GM18870 (cell line): Measurements from ENCODE around the gene ALOX12B.
A peak's percentile ranks its signal among the peaks of the same experiment; 100 is the strongest.
"Not testable (repeated sequence)": the region's sequence is repeated elsewhere in the genome, so short reads cannot be mapped to it uniquely, and the experiment has no call there.

ENCODE experiments used
- ATAC-seq: cut with Tn5 transposase; IDR thresholded peaks from one replicate; pipeline ENCODE4 v1.9.1; 2021; ENCODE audit warnings: moderate library complexity; ENCODE audit not compliant: unreplicated experiment

ALOX12B gene

DNA sequence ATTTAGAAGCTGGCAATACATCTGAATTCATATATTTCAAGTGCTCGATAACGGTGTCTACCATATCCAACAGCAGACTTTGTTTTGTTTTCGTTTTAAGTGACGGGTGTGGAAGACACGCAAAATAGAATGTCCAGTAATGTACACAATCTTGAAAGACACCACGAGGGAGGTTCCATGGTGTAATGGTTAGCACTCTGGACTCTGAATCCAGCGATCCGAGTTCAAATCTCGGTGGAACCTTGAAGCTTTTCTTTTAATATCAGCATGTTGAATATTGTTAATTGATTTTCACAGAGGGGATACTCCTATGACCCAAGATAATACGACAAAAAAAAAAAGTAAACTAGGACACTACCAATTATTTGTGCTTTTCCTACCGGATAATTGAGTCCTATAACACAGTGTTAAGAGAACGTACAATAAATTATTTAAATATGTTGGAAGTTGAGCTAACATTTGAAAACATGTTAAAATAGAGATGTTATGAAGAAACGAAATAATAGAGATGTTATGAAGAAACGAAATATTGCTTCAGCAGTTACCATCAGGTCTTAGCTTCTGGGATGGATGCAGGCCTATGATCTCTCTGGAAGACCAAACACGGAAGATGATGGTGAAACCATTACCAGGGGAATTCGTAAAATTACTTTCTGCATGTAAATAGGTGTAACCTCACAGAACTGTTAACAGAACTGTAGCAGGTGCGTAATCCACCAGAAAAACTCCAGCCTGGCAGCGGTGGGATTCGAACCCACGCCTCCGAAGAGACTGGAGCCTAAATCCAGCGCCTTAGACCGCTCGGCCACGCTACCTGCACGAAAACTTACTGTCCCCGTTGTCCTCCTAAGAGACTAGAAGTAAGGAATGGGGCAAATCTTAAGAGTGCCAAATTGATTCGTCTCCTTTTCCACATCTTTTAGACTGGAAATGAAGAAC, 32.3 kb upstream of the ALOX12B start:
- peak; percentile 52 for ATAC-seq

DNA sequence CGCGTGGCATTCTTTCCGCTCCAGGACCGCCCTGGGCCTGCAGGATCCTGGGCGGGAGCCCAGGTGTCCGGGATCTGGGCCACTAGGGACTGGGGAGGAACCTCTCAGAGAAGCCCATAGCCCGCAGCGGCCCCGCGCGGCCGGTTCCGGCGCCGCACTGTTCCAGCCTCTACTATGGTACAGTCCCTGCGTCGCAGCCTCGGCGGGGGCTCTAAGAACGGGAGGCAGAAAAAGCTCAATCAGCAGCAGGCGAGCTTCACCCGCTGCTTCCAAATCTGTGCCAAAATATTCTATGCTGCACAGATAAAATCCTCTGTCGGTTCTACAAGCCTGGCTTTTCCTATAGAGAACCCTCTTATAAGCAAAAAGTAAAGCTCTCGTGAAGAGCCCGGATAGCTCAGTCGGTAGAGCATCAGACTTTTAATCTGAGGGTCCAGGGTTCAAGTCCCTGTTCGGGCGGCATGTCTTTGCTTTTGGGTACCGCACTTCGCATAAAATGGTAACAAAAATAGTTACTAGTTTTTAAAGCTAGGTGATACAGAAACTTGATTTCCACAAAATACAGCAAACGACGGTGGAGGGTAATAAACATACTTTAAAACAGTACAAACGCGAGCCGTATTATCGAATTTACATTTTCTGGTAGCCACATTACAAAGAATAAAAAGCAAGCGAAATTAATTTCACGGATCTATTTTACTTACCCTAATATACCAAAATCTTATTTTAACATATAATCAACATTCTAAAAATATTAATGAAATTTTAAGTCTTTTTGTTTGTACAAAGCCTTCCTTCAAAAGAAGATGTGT, 31.5 kb upstream of the ALOX12B start:
- ATAC-seq = no peak

DNA sequence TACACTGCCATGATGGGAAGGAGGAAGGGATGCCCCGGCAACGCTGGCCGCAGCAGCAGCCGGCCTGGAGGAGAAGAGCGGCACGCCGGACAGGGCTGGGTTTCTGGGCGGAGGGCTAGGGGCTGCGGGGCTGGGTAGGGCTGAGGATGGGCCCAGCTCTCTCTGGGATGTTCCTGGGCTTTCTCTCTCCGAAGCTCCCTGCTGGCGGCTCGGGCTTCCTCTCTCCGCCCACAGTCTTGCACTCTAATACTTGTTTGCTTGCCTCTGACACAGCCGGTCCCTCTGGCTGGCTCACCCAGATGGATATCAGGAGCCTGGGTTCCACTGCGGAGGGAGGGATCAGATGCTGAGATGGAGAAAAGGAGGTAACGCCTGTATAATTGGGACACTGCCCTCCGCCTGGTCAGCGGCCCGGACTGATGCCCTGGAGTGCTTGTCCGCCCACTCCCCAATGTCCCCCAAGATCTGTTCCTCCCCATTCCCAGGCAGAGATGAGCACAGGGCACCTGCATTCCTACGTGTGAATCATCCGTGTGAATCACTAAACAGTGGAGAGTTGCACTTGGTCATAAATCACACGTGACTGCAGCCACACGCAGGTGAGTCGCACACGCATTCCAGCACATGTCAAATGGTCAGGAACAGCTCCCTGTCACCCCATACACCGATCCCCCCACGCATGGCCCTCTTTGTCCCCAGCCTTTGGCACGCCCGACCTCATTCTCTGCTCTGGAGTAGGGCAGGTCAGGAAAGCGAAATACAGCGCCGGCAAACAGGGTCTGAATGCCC, 30.7 kb upstream of the ALOX12B start, which contains the start of gene ALOXE3:
Gene ALOXE3 (minus strand): TSS at position 535 of the 789 bp plus-strand sequence. CDS start 524 bp downstream, at position 11.
- ATAC-seq = no peak

DNA sequence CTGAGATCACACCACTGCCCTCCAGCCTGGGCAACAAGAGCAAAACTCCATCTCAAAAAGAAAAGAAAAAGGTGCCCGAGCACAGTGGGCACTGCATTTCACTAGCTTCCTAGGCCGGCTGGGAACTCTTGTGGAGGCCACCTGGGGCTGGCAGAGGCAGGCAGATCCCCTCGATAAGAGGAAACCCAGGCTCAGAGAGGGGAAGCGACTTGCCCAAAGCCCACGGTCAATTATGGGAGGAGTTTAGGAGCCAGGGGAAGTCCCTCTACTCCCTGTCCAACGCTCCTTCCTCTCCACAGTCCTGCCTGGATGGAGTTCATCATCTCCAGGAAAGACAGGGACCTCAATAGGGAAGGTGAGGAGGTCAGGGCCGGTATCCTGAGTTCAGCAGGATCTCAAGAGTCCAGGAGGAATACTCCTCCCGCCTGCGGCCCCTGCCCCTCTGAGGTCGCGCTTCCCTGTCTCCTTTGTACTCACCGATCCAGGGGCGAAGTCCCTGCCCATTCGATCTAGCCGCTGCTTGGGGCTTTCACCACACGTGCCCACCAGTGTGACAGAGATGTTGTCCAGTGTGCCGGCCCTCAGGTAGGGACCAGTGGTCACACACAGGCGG, 30.0 kb upstream of the ALOX12B start:
- no peak for ATAC-seq

DNA sequence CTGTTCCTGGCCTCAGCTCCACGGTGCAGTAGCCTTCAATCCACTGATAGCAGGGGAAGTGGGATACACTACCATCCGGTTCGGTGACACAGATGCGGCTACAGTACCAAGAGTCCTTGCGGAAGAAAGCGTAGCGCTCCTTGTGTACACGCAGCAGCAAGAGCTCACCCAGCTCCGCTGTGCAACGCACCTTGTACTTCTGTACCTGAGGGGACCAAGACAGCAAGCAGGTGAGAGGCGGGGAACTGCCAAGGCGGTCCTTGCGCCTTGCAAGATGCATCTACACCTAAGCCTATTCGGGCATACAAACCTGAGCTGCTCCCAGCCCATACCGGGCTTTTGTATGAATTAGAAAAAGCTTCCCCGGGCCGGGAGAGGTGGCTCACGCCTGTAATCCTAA, 29.3 kb upstream of the ALOX12B start:
- ATAC-seq = no peak

DNA sequence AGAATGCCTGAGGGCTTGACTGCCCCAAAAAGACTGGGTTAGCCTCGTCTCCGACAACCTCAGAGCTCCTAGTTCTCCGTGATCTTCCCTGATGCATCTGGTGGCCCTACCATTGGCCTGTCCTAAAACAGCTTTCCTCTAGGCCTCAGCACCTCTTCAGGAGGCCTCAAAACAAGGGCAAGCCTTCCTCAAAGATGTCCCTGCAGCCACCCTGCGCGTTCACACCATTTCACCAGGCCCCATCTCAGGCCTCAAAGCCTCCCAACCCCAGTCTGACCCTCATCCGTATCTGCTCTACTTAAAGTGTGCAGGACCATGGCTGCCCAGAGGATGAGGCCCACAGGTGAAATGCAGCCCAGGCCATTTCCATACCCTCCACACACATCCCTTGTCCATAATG, 23.4 kb upstream of the ALOX12B start:
- no peak for ATAC-seq

DNA sequence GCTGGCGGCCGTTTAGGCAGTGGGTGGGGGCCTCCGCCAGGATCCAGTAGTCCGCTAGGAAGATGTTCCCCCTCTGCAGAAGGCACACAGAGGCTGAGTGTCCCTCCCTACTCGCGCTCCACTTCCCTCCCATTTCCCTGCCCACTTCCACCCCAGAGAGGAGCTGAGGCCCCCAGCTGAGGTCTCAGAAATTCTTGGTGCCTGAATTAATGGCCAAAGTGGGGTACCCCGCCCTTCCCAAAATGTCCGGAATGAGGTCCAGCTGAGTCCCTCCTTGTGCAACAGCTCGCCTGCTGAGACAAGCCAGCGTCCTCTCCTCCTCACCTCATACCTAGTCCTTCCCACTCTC, 22.9 kb upstream of the ALOX12B start:
- no peak for ATAC-seq

DNA sequence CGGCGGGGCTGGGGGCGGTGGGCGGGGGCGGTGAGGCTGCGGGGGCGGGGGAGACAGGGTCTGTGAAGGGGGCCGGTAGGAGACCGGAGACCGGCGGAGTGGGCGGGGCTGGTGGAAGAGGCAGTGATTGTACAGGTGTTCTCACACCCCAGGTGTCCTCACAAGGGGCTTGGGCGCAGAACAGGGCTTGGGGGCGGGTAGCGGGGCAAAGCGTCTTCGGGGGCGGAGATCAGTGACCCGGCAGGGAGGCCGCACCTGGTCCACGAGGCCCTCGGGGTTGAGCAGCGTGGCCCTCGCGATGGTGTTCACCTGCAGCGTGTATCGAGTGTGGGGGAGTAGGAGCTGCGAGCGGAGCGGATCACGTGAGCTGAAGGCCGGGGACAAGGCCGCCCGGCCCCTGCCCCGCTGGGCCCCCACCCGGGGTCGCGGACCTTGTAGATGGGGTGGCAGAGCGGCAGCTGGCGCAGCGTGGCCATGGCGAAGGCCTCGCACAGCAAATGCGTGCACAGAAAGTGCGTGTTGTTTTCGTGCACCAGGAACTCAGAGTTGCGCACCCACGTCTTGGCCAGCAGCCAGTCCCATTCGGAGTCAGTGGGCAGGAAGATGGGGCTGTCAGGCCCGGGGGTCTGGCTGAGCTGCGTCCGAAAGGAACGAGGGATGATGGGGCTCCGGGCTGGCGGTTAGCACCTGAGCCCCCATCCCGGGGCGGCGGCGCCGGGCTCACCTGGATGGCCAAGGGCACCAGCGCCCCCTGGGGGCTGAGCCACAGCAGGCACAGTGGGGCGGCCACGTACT, 22.3 kb upstream of the ALOX12B start:
- ATAC-seq = no peak

DNA sequence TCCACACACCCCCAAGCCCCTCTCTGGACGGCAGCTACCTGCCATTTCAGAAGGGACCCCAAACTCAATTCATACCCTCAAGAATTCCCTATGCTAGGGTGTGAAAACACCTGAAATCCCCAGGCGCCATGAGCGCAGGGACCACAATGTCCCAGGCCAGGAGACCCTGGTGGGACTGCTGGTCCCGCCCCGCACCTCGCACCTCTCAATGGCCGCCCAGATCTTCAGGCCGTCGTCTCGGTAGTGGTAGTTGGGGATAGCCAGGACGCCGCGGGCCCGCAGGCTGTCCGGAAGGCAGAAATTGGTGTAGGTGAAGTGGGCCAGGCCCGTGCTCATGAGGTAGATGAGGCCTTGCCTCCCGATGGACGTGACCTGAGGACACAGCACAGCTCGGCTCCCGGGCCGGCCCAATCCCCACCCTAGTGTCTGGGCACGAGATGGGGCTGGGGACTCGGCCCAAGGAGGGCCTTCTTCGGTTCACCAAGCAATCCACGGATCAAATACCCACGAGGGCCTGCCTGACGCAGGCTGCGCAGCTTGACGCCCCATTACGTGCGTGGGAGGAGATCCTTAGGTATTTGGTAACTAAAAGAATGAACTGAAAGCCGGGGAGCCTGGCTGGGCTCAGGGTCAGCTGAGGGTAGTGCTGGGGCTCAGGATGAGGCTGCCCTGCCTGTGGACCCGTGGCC, 21.6 kb upstream of the ALOX12B start:
- ATAC-seq = no peak

DNA sequence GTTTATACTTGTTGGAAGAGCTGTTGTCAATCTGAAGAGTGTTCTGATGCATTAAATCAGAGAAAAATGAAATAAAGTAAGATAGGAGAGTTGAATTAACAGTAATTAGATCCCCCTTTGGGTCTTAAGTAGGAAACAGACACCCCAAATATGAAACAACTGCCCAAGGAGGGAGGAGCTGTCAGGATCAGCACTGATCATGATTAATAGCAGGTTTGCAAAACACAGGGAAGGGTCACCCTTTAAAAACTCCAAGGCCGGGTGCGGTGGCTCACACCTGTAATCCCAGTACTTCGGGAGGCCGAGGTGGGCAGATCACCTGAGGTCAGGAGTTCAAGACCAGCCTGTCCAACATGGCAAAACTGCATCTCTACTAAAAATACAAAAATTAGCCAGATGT, 19.5 kb upstream of the ALOX12B start:
- not testable (repeated sequence) for ATAC-seq

DNA sequence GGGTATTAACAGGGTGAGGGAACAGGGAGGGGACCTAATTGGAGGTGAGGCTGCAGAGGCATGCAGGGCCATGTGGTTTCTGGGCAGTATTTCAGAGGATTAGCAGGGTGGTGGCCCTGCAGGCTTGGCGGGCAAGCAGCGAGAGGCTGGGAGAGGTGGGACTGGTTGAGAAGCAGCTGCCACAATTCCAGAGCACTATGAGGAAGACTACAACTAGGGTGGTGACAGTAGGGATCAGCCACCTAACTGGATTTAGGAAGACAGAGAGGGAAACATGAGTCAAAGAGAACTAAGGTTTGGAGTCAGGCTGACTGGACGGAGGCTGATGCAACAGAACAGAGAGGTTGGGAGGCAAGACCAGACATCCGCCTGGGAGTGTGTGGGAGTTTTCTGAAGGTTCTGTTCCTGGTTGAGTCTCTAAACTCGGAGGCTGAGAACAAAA, 18.5 kb upstream of the ALOX12B start:
- no peak for ATAC-seq

DNA sequence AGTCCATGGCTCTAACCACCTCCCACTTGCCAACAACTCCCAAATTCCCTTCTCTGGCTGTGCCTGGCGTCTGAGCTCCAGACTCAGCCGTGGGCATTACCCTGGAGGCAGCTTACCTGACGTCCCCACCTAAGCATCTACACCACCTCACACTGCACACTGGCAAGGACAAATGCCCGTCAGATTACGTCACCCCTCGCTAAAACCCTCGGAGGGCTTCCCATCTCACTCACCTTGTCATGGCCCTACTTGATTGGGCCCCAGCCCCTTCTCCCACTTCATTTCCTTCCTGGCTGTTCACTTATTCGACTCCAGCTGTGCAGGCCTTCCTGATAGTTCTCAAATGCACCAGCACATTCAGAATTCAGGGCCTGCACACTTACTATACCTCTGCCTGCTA, 17.4 kb upstream of the ALOX12B start:
- no peak for ATAC-seq

DNA sequence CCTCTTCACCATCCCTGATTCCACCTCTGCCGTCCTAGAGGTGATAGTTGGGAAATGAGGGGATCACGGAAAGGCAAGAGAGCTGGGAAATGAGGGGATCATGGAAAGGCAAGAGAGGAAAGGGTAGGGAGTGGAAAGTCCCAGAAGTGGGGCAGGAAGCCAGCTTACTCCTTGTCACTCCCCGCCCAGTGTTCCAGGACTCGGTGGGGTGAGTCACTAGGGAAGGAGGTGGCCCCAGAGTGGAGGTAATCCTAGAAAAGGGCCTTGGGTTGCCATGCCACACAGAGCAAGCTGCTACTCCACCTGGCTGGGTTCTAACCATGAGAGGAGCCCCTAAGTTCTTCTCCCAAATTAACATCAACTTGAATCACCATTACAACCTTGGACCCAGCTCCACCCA, 16.0 kb upstream of the ALOX12B start:
- no peak for ATAC-seq

DNA sequence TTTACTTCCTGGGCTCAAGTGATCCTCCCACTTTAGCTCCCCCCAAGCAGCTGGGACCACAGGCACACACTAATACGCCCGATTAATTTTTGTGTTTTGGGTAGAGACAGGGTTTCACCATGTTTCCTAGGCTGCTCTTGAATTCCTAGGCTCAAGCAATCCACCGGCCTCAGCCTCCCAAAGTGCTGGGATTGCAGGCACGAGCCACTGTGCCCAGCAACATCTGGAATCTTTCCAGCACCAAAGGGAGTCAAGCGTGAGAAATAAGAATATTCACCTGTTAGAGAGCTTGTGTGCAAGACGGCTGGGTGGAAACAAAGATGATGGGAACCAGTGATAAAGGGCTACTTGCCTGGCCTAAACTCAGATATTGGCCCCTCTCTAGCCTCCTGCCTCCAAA, 14.2 kb upstream of the ALOX12B start:
- ATAC-seq = no peak

DNA sequence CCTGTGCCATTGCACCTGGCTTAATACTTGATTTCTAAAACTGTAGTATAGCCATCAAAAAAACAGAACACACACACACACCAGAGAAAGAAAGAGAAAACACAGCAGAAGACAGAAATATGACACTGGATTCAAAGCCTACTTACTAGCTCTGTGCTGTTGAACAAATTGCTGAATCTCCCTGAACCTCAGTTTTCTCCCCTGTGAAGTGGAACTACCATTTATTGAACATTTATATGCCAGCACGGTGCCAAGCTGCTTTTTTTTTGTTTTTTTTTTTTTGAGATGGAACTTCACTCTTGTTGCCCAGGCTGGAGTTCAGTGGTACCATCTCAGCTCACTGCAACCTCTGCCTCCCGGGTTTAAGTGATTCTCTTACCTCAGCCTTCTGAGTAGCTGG, 13.2 kb upstream of the ALOX12B start:
- no peak for ATAC-seq

DNA sequence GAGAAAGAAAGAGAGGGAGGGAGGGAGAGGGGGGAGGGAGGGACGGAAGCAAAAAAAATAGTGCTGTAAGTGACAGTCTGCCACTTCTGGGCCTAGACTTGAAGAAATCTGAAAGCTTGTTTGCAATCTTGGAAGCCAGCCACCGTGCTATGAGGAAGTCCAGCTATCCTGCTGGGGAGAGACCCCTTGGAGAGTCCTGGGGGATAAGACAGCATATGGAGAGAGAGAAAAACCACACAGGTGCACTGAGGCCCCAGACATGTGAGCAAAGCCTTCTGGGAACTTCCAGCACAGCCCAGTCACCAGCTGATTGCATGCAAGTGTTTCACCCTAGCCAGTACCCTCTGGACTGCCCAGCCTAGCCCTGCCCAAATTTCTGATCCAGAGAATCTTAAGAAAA, 12.6 kb upstream of the ALOX12B start:
- ATAC-seq = no peak

DNA sequence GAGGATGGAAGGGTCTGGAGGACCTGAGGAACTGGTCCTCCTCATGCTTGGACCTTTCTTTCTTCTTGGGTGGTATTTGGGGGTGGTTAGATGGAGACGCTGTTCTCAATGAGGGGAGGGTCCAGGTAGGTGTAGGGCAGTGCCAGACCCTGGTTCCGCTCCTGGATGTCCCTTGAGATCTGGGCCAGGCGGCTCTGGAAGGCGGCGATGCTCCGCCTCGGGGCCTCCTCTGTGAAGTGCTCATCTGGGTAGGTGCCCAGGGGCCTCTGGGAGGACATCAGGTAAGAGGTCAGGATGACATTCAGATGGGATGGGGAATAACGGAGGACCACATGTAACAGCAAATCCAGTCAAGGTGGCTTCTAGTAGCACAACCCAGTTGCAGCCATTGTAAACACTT, 9.0 kb upstream of the ALOX12B start:
- no peak for ATAC-seq

DNA sequence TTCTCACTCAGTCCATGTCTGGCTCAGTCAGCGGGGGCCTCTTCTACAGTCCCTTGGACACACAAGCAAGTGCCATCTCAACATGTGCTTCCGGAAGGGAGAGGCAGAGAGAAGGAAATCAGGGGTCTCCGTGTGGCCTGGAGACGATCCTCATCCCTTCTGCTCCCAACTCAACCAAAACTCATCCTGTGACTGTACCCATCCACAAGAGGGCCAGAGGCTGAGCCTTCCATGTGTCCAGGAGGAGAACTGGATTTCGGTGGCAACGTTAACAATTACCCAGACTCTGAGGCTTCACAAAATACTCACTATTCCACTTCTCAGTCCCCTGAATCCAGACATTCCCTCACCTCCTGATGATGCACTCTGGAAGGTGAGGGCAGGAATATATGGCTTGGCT, 7.8 kb upstream of the ALOX12B start:
- no peak for ATAC-seq

DNA sequence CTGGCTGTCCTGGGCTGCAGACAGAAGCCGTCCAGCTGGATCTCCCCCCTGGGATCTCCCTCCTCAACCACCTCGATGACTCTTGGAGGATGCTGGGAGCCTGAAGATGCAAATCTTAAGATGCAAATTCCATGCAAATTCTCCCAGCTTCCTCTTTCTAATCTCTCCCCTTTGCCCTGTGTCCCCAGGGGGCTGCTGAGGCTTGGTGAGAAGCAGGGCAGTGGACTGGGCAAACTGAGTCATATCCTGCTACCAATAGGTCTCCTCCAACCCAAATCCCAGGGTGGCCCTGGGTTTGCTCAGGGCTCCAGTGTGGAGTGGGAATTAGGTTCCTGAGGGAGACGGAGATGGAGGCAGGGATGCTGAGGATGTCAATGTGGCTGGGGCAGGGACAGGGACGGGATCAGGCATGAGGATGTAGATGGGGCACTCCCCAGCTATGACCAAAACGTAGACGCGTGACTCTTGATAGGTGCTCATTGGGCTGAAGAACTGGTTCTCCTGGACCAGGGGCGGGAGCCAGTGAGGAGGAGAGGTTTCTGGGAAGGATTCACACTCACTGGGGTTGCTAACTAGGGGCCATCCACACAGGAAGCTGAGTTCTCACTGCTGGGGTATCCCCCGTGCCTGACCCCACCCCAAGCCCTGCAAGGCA, 3.6 kb upstream of the ALOX12B start:
- no peak for ATAC-seq
